Nephron (organoid): ENCODE results near the gene NANS.
"Not testable (repeated sequence)": the region's sequence is repeated elsewhere in the genome, so short reads cannot be mapped to it uniquely, and the experiment has no call there.

Source experiments
- H3K27ac Mint-ChIP-seq, 3 experiments: 2 replicates each; pipeline ENCODE4 v1.8.0; 2020; ENCODE audit warnings: mixed read lengths in 3 of 3, mild to moderate bottlenecking in 2 of 3, moderate library complexity in 1 of 3
- H3K27me3 Mint-ChIP-seq: 2 replicates; pipeline ENCODE4 v1.8.0; 2021; ENCODE audit warnings: low read depth, mild to moderate bottlenecking, moderate library complexity, mixed read lengths
- H3K36me3 Mint-ChIP-seq: 2 replicates; pipeline ENCODE4 v1.8.0; 2020; ENCODE audit warnings: low read depth, mixed read lengths
- H3K4me1 Mint-ChIP-seq: 2 replicates; pipeline ENCODE4 v1.8.0; 2020; ENCODE audit warnings: mixed read lengths
- H3K4me3 Mint-ChIP-seq, 3 experiments: 2 replicates each; pipeline ENCODE4 v1.8.0; 2020; ENCODE audit warnings: mild to moderate bottlenecking in 3 of 3, mixed read lengths in 3 of 3, moderate library complexity in 2 of 3
- H3K9me3 Mint-ChIP-seq: 2 replicates; pipeline ENCODE4 v1.8.0; 2020; ENCODE audit warnings: mixed read lengths
- CTCF ChIP-seq, 3 experiments: fragments of 200-600 bp; sonication (generic); IDR thresholded peaks; one replicate each; pipeline ENCODE4 v1.5.0; 2021; ENCODE audit warnings: antibody characterized with exemption in 3 of 3; ENCODE audit not compliant: unreplicated experiment in 3 of 3

Gene NANS

GRCh38 chr9:98010445-98010844 is 46.1 kb upstream of the NANS start:
- H3K4me1 Mint-ChIP-seq: no peaks in the 10 kb centered on the region
- TF ChIP-seq CTCF (IDR thresholded peaks at IDR 0.05; ENCODE audit: unreplicated experiment in 3 of 3): no peak
- H3K9me3 Mint-ChIP-seq: no peaks in the 10 kb centered on the region
- no peaks in the 10 kb centered on the region for H3K27me3 Mint-ChIP-seq
- H3K27ac Mint-ChIP-seq: no peak overlapping the region
- no peak overlapping the region for H3K4me3 Mint-ChIP-seq
- H3K36me3 Mint-ChIP-seq: peaks cover 82% of the 10 kb centered on the region

GRCh38 chr9:98011122-98011521 is 45.4 kb upstream of the NANS start:
- TF ChIP-seq CTCF (IDR thresholded peaks at IDR 0.05; ENCODE audit: unreplicated experiment in 3 of 3): no peak

GRCh38 chr9:98016137-98016680 is 40.3 kb upstream of the NANS start:
- no peak for TF ChIP-seq CTCF (IDR thresholded peaks at IDR 0.05; ENCODE audit: unreplicated experiment in 3 of 3)
- Mint-ChIP-seq H3K36me3 (peaks cover 70% of the 10 kb centered on the region), H3K27ac (no peak overlapping the region), H3K4me3 (no peak overlapping the region), H3K27me3 (no peaks in the 10 kb centered on the region), H3K4me1 (no peaks in the 10 kb centered on the region), H3K9me3 (no peaks in the 10 kb centered on the region)

More at GRCh38 chr9:98011122-98011521, 45.4 kb upstream of the NANS start:
- no peaks in the 10 kb centered on the region for H3K4me1 Mint-ChIP-seq
- H3K4me3 Mint-ChIP-seq: no peak overlapping the region
- H3K36me3 Mint-ChIP-seq: peaks cover 81% of the 10 kb centered on the region
- H3K27me3 Mint-ChIP-seq: no peaks in the 10 kb centered on the region
- no peaks in the 10 kb centered on the region for H3K9me3 Mint-ChIP-seq
- H3K27ac Mint-ChIP-seq: no peak overlapping the region

GRCh38 chr9:98017306-98017705 is 39.2 kb upstream of the NANS start:
- H3K9me3 Mint-ChIP-seq: no peaks in the 10 kb centered on the region
- peaks cover 66% of the 10 kb centered on the region for H3K36me3 Mint-ChIP-seq
- no peak overlapping the region for H3K4me3 Mint-ChIP-seq
- H3K27ac Mint-ChIP-seq: no peak overlapping the region
- H3K27me3 Mint-ChIP-seq: no peaks in the 10 kb centered on the region
- TF ChIP-seq CTCF (IDR thresholded peaks at IDR 0.05; ENCODE audit: unreplicated experiment in 3 of 3): no peak
- H3K4me1 Mint-ChIP-seq: no peaks in the 10 kb centered on the region

GRCh38 chr9:98018347-98018746 is 38.2 kb upstream of the NANS start:
- H3K4me1 Mint-ChIP-seq: no peaks in the 10 kb centered on the region
- no peak overlapping the region for H3K4me3 Mint-ChIP-seq
- H3K9me3 Mint-ChIP-seq: no peaks in the 10 kb centered on the region
- no peaks in the 10 kb centered on the region for H3K27me3 Mint-ChIP-seq
- no peak for TF ChIP-seq CTCF (IDR thresholded peaks at IDR 0.05; ENCODE audit: unreplicated experiment in 3 of 3)
- no peak overlapping the region for H3K27ac Mint-ChIP-seq
- peaks cover 59% of the 10 kb centered on the region for H3K36me3 Mint-ChIP-seq

- Mint-ChIP-seq H3K27me3 (no peaks in the 10 kb centered on the region), H3K36me3 (peaks cover 53% of the 10 kb centered on the region)
- TF ChIP-seq CTCF (IDR thresholded peaks at IDR 0.05; ENCODE audit: unreplicated experiment in 3 of 3): no peak
Measured at GRCh38 chr9:98019098-98019497, 37.4 kb upstream of the NANS start.

GRCh38 chr9:98019869-98020268 is 36.7 kb upstream of the NANS start:
- H3K27ac Mint-ChIP-seq, H3K9me3 Mint-ChIP-seq, H3K27me3 Mint-ChIP-seq, H3K4me3 Mint-ChIP-seq, H3K4me1 Mint-ChIP-seq: not testable (repeated sequence)
- H3K36me3 Mint-ChIP-seq: peaks cover 47% of the 10 kb centered on the region

More at GRCh38 chr9:98019098-98019497, 37.4 kb upstream of the NANS start:
- H3K4me1 Mint-ChIP-seq: no peaks in the 10 kb centered on the region
- H3K9me3 Mint-ChIP-seq: no peaks in the 10 kb centered on the region
- H3K27ac Mint-ChIP-seq: no peak overlapping the region
- no peak overlapping the region for H3K4me3 Mint-ChIP-seq
